ENCODE measurements around the gene LCN12. TPM values are rescaled to one million over a fixed set of nuclear protein-coding genes. Genes with fewer than 3 reads are reported as not detected.

LCN12 gene
- total RNA-seq, 1 donor from 2014 or later, result 7.8 TPM

DNA sequence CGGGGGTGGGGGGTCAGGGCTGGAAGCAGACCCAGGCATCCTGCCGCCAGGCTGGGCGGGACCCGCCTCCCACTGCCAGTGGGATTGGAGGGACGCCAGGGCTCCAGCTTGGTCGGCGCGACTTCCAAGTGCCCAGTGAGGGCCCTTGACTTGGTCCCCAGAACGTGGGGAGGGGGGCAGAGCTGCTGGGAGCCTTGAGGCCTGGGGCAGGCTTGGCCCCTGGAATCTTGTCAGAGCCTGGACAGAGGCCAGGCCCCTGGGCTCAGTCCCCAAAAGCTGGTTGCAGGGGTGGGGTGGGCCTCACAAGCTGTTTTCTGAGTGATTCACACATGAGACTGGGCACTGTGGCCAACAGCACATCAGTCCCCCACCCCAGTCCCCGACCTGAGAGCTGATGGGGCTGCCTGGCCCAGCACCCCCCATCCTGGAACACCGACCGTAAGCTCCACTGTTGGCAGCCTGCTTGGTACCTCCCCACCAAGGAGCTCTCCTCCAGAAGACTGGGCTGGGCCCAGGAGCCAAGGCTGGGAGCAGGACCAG, 43.8 kb downstream of the LCN12 start:
- intact Hi-C loops (cut with micrococcal nuclease), result no loop called here
- no peak for DNase-seq

DNA sequence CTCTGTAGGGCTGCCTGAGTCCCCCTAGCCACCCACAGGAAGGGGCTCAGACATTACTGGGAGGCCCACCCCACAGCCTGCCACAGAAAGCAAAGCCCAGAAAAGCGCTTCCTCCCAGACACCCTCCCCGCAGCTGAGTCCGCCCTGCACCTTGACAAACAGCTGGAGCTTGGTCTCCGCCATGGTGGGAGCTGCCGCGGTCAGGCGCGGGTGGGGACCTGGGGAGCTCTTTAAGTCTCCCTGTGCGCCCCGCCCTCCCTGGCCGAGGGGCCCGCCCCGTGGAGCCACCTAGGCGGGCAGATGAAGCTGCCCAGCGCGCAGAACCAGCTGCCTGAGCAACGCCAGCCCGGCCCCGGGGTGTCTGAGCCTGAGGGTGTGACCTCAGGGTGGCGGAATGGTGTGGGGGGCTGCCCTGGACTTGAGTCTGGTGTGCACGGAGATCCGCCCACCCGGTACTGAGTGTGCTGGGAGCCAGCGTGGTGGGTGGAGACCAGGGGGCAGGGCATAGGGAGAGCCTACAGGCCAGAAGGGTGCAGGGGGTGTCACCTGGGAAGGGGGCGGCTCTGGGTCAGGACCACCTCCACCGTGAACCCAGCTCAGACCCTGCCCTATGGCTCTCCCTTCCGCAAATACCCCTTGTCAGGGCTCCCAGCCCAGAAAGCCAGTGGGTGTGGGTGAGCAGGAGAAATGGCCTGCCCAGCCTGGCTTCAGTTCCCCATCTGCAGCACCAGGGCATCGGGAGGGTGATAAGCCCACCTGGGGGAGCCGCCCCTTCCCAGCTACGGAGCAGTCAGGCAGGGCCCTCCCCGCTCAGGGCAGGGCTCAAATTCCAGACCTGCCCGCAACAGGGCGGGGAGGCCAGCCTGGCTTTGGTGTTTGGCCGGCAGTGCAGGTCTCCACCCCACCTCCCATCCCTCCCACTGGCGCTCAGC, 44.6 kb downstream of the LCN12 start, which contains the start of gene CLIC3:
CLIC3 (minus strand) TSS at position 208 of the 932 bp plus-strand sequence; CDS start at position 183, 25 bp downstream.
- no peaks in the 10 kb centered on the region for H3K9me3 ChIP-seq (replicated peaks)
- no peak for DNase-seq
- H3K36me3 ChIP-seq, result peaks cover 11% of the 10 kb centered on the region
- peak within 1 kb of the TSS; percentile 70 for H3K27ac ChIP-seq (replicated peaks)
- intact Hi-C loops (cut with micrococcal nuclease), result no loop called here
- H3K4me3 ChIP-seq, result peak within 1 kb of the TSS; percentile 74
- H3K4me1 ChIP-seq, result peaks cover 63% of the 10 kb centered on the region
- TF ChIP-seq, protein P1, sequence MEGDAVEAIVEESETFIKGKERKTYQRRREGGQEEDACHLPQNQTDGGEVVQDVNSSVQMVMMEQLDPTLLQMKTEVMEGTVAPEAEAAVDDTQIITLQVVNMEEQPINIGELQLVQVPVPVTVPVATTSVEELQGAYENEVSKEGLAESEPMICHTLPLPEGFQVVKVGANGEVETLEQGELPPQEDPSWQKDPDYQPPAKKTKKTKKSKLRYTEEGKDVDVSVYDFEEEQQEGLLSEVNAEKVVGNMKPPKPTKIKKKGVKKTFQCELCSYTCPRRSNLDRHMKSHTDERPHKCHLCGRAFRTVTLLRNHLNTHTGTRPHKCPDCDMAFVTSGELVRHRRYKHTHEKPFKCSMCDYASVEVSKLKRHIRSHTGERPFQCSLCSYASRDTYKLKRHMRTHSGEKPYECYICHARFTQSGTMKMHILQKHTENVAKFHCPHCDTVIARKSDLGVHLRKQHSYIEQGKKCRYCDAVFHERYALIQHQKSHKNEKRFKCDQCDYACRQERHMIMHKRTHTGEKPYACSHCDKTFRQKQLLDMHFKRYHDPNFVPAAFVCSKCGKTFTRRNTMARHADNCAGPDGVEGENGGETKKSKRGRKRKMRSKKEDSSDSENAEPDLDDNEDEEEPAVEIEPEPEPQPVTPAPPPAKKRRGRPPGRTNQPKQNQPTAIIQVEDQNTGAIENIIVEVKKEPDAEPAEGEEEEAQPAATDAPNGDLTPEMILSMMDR (IDR thresholded peaks at IDR 0.05; ENCODE audit: borderline replicate concordance), result no peak
- H3K27me3 ChIP-seq (ENCODE audit: low read depth), result peaks cover 55% of the 10 kb centered on the region

More for the DNA sequence above, 43.8 kb downstream of the LCN12 start:
- peaks cover 55% of the 10 kb centered on the region for H3K27me3 ChIP-seq (ENCODE audit: low read depth)
- H3K4me3 ChIP-seq, result peak overlapping the region; percentile 74
- TF ChIP-seq, protein P1 (IDR thresholded peaks at IDR 0.05; ENCODE audit: borderline replicate concordance), result no peak
- H3K9me3 ChIP-seq (replicated peaks), result no peaks in the 10 kb centered on the region
- peaks cover 69% of the 10 kb centered on the region for H3K4me1 ChIP-seq
- H3K36me3 ChIP-seq, result peaks cover 11% of the 10 kb centered on the region
- peak overlapping the region; percentile 70 for H3K27ac ChIP-seq (replicated peaks)

DNA sequence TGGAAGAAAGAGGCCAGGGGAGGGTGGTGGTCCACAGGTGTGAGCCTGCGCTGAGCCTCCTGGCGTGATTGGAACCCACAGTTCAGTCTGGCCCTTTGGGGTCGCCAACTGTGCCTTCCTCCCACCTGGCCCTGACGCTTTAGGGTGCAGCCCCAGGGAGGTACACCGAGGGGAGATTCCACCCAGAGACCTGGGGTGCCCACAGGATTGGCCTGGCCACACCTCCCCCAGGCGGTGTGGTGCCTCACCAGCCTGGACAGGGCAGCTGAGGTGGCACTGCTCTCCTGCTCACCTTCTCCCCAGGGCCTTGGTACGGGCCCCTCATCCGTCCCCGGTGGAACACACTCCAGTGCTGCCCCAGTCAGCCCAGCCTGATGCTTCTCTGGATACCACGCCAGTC, 45.3 kb downstream of the LCN12 start:
- no peak overlapping the region for H3K4me3 ChIP-seq
- peaks cover 11% of the 10 kb centered on the region for H3K36me3 ChIP-seq
- TF ChIP-seq, protein P1 (IDR thresholded peaks at IDR 0.05; ENCODE audit: borderline replicate concordance), result no peak
- no peak for DNase-seq
- peaks cover 55% of the 10 kb centered on the region for H3K27me3 ChIP-seq (ENCODE audit: low read depth)
- H3K27ac ChIP-seq (replicated peaks), result no peak overlapping the region
- intact Hi-C loops (cut with micrococcal nuclease), result no loop called here
- peaks cover 57% of the 10 kb centered on the region for H3K4me1 ChIP-seq
- no peaks in the 10 kb centered on the region for H3K9me3 ChIP-seq (replicated peaks)

DNA sequence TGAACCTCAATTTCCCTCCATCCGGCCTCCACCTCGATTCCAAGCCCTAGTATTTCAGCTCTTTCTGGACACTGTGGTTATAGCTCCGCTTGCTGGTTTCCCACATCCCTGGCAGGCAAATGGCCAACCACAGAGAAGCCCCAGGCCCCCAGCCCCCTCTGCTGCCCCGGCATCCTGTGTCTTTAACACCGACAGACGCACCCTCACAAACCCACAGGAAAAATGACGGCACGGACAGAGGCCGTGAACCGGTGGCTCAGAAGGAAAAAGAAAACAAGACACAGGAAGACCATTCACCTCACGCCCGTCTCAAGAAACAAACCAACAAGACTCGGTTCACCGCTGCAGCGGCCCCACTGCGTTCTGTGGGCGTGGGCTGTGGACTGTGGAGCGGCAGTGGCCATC, 45.8 kb downstream of the LCN12 start:
- intact Hi-C loops (cut with micrococcal nuclease), result no loop called here
- Histone ChIP-seq H3K4me3 (no peak overlapping the region), H3K9me3 (replicated peaks) (no peaks in the 10 kb centered on the region), H3K27ac (replicated peaks) (no peak overlapping the region), H3K36me3 (peaks cover 11% of the 10 kb centered on the region), H3K4me1 (peaks cover 53% of the 10 kb centered on the region), H3K27me3 (ENCODE audit: low read depth) (peaks cover 55% of the 10 kb centered on the region)
- DNase-seq, result no peak
- TF ChIP-seq, protein P1 (IDR thresholded peaks at IDR 0.05; ENCODE audit: borderline replicate concordance), result peak; percentile 30

DNA sequence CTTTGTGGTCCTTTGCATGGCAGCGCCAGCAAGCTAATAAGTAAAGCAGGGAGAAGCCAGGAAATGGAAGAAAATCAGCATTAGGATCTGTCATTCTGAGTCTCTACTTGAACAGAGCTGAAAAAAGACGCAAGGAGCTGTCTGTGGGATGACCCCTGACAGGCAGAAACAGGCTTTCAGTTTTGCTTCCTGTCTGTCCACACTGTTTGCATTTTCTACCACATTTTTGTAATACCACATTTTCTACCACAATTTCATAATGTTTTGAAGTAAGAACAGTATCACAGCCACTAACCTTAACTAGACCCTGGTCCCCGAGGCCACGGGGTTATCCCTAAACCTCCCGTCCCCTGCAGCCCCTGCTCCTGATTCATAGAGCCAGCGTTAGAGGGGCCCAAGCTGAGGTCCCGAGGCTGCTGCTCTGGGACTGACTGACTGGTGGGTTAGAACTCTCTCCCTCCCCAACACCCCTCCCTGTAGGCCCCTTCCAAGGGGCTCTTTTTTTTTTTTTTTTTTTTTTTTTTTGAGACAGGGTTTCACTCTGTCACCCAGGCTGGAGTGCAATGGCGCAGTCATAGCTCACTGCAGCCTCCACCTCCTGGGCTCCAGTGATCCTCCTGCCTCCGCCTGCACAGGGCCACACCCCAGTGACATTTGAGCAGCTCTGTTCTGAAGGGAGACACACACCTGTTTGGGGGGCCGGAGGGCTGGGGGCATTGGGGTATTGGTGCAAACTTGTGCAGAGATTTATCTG, 48.3 kb downstream of the LCN12 start:
- H3K27me3 ChIP-seq (ENCODE audit: low read depth), result peaks cover 31% of the 10 kb centered on the region
- H3K9me3 ChIP-seq (replicated peaks), result peaks cover 6% of the 10 kb centered on the region
- intact Hi-C loops (cut with micrococcal nuclease), result no loop called here
- TF ChIP-seq, protein P1 (IDR thresholded peaks at IDR 0.05; ENCODE audit: borderline replicate concordance), result no peak
- no peaks in the 10 kb centered on the region for H3K36me3 ChIP-seq
- H3K4me1 ChIP-seq, result peaks cover 28% of the 10 kb centered on the region
- DNase-seq, result no peak
- H3K4me3 ChIP-seq, result no peak overlapping the region
- H3K27ac ChIP-seq (replicated peaks), result no peak overlapping the region

Measured in left ventricle myocardium inferior (tissue), 1 donor.